Measurements from ENCODE around the gene SMIM41.
A peak's percentile ranks its signal among the peaks of the same experiment; 100 is the strongest.

SMIM41 gene

DNA sequence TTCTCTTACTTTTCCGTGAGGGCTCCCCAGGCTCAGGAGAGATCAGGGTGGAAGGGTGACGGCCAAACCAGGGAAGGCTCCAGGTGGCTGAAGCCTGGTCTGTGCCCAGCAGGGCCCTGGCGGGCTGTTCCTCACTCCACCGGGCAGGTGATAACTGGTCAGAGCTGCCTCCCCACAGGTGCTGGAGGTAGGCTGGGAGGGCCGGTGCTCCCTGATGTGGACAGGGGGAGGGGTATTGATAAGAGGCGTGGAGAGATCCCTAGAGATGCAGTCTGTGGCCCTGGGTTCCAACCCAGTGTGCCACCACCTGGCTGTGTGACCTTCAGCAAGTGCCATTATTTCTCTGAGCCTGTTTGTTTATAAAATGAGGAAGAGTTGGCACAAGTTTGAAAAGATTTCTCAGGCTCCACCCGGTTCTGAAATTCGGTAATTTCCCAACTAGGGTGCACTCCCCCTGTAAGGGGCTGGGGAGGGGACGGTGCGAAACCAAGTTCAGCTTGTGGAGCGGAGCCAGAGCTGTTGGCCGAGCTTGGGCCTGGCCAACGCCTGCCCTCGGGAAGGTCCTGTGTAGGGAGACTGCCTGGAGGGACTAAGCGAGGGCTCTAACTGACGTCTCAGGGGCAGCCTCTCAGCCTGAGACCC lies 29.3 kb upstream of the SMIM41 start:
- TF ChIP-seq, protein P1, sequence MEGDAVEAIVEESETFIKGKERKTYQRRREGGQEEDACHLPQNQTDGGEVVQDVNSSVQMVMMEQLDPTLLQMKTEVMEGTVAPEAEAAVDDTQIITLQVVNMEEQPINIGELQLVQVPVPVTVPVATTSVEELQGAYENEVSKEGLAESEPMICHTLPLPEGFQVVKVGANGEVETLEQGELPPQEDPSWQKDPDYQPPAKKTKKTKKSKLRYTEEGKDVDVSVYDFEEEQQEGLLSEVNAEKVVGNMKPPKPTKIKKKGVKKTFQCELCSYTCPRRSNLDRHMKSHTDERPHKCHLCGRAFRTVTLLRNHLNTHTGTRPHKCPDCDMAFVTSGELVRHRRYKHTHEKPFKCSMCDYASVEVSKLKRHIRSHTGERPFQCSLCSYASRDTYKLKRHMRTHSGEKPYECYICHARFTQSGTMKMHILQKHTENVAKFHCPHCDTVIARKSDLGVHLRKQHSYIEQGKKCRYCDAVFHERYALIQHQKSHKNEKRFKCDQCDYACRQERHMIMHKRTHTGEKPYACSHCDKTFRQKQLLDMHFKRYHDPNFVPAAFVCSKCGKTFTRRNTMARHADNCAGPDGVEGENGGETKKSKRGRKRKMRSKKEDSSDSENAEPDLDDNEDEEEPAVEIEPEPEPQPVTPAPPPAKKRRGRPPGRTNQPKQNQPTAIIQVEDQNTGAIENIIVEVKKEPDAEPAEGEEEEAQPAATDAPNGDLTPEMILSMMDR (IDR thresholded peaks at IDR 0.05; ENCODE audit: control insufficient read depth, insufficient read depth, low read depth, low read length, missing control alignments), result no peak
- H3K4me3 ChIP-seq (ENCODE audit: control insufficient read depth, low read depth, low read length), result peak overlapping the region; percentile 72
- no peak for DNase-seq (ENCODE audit: low read depth)

DNA sequence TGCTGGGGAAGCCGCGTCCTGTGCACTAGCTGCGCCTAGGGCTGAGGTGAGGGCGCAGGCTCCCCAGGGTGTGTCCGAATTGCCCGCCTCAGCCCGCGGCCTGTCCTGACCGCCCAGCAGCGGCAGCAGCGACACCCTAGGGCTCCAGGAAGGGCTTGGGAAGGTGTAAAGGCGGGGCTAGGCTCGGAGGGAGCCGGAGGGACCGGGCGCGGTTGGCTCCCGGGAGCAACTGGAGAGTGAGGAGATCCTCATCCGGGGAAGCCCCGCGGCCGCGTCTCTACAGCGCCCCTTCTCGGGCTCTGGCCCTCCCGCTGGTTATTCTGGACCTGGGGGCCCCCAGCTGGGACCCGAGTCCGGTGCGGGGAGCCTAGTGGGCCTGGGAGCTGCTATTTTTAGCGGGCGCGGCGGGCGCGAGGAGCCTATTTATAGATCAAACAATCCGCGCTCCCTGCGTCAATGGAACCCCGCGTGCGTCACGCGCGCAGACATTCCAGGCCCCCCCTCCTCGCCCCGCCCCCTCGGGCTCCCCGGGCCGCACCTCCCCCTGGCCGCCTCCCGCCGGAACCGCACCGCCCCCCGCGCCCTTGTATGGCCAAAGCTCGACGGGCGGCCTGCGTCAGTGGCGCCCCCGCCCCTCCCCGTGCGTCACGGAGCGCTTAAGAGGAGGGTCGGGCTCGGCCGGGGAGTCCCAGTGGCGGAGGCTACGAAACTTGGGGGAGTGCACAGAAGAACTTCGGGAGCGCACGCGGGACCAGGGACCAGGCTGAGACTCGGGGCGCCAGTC lies 28.6 kb upstream of the SMIM41 start, which contains the start of gene NR4A1:
TSS of gene NR4A1 (plus strand) at position 685 of the 784 bp plus-strand sequence. CDS start 2,887 bp downstream, outside the sequence.
- H3K4me3 ChIP-seq (ENCODE audit: control insufficient read depth, low read depth, low read length), result peak within 1 kb of the TSS; percentile 72
- DNase-seq (ENCODE audit: low read depth), result peak; percentile 75
- TF ChIP-seq, protein P1 (IDR thresholded peaks at IDR 0.05; ENCODE audit: control insufficient read depth, insufficient read depth, low read depth, low read length, missing control alignments), result no peak

DNA sequence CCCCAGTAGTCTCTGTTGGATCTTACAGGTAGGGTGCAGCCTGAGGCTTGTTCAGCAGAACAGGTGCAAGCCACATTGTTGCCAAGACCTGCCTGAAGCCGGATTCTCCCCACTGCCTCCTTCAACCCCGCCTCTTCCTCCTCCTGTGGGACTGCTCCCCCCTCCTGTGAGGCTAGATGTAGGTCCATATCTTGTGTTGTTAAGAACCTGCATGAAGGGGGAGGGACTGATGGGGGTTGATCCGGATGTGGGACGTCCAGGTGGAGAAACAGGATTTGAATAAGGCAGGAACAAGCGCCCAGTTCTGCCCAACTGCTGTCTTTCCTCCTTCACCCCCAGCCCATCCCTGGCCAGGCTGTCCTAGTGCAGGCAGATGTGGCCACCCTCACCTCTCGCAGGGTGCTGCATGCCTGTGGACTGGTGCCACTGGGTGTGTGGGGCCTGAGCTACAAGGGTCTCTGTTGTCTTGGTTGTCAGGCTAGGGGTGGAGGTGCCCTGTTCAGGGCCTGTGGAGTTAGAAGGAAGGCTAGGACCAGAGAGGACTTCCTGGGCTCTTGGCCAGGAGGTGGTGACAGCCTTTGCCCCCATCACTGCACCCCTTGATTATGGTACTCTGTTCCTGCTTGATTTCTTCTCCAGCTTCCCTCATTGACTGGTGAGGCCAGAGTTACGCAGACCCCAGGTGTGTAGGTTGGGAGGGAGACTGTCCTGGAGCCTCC lies 26.9 kb upstream of the SMIM41 start:
- no peak overlapping the region for H3K4me3 ChIP-seq (ENCODE audit: control insufficient read depth, low read depth, low read length)
- TF ChIP-seq, protein P1 (IDR thresholded peaks at IDR 0.05; ENCODE audit: control insufficient read depth, insufficient read depth, low read depth, low read length, missing control alignments), result no peak
- DNase-seq (ENCODE audit: low read depth), result no peak

DNA sequence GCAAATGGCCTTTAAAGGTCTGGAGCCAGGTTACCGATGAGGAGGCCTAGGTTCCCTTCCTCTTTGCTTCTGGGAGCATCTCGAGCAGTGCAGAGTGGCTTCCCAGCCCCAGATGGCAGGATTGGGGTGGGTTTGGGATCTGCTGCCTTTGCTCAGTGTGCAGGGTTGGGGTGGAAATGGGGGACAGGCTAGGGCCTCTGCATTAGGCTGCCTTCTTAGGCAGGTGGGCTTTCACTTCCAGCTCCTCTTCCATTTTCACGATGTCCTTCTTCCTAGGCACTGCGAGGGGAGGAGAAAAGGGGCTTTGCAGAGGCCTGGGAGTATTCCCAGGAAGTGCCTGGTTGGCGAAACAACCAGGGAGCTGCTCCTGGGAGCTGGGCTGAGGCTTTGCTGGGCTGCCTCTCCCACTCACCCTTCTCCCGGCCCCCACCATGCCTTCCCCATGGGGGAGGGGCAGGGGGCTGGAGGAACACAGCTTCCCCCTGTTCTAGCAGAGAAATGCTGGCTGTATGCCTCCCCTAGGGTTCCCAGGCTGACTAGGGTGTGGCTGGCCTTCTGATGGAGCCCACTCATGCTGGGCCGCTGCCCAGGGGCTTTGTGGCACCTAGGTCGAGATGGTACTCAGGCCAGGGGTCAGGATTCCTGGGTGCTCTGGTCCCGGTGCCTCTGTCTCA lies 25.8 kb upstream of the SMIM41 start:
- TF ChIP-seq, protein P1 (IDR thresholded peaks at IDR 0.05; ENCODE audit: control insufficient read depth, insufficient read depth, low read depth, low read length, missing control alignments), result no peak
- no peak overlapping the region for H3K4me3 ChIP-seq (ENCODE audit: control insufficient read depth, low read depth, low read length)
- DNase-seq (ENCODE audit: low read depth), result no peak

DNA sequence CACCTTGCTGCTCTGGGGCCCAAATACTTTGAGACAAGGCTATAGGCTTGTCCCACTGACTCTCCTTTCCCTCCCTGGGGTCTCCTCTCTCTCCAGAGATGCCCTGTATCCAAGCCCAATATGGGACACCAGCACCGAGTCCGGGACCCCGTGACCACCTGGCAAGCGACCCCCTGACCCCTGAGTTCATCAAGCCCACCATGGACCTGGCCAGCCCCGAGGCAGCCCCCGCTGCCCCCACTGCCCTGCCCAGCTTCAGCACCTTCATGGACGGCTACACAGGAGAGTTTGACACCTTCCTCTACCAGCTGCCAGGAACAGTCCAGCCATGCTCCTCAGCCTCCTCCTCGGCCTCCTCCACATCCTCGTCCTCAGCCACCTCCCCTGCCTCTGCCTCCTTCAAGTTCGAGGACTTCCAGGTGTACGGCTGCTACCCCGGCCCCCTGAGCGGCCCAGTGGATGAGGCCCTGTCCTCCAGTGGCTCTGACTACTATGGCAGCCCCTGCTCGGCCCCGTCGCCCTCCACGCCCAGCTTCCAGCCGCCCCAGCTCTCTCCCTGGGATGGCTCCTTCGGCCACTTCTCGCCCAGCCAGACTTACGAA lies 25.2 kb upstream of the SMIM41 start:
- no peak for DNase-seq (ENCODE audit: low read depth)
- TF ChIP-seq, protein P1 (IDR thresholded peaks at IDR 0.05; ENCODE audit: control insufficient read depth, insufficient read depth, low read depth, low read length, missing control alignments), result no peak
- no peak overlapping the region for H3K4me3 ChIP-seq (ENCODE audit: control insufficient read depth, low read depth, low read length)
